Mucosa of rectum (tissue), 2 donors: ENCODE measurements around the gene CCDC120.
A peak's percentile ranks its signal among the peaks of the same experiment; 100 is the strongest.

Experiments used
- H3K27ac ChIP-seq, 2 donors: one replicate each; pipeline ENCODE4 v1.7.0; 2013; ENCODE audit warnings: inconsistent platforms in 2 of 2, low read depth in 2 of 2, low read length in 2 of 2
- H3K27me3 ChIP-seq, 2 donors: one replicate each; pipeline ENCODE4 v1.7.0; 2013; ENCODE audit warnings: low read length in 2 of 2; ENCODE audit not compliant: control insufficient read depth in 2 of 2, insufficient read depth in 2 of 2
- H3K36me3 ChIP-seq, 2 donors: one replicate each; pipeline ENCODE4 v1.7.0; 2013; ENCODE audit warnings: low read length in 2 of 2; ENCODE audit not compliant: control insufficient read depth in 2 of 2, insufficient read depth in 2 of 2
- H3K4me1 ChIP-seq, 2 donors: one replicate each; pipeline ENCODE4 v1.7.0; 2013; ENCODE audit warnings: low read length in 2 of 2, mild to moderate bottlenecking in 1 of 2; ENCODE audit not compliant: control insufficient read depth in 2 of 2, insufficient read depth in 2 of 2
- H3K4me3 ChIP-seq, 2 donors: one replicate each; pipeline ENCODE4 v1.7.0; 2013; ENCODE audit warnings: low read length in 2 of 2
- H3K9ac ChIP-seq, 2 donors: one replicate each; pipeline ENCODE4 v1.7.0; 2013; ENCODE audit warnings: low read length in 2 of 2, low read depth in 1 of 2, mild to moderate bottlenecking in 1 of 2
- H3K9me3 ChIP-seq, 2 donors: one replicate each; pipeline ENCODE4 v1.7.0; 2013; ENCODE audit warnings: low read length in 2 of 2; ENCODE audit not compliant: control insufficient read depth in 2 of 2
- donor health status: healthy.
- donor health status: Normal muscosa, but diverticular disease.

CCDC120 gene

GRCh38 chrX:49072712-49073095 is 13.9 kb downstream of the CCDC120 start:
- no peaks in the 10 kb centered on the region for H3K27me3 ChIP-seq
- H3K36me3 ChIP-seq, result peaks cover 10 to 11% of the 10 kb centered on the region in 2 donors
- H3K4me3 ChIP-seq, result peak overlapping the region in 1 of 2 donors; percentile 72
- no peaks in the 10 kb centered on the region for H3K9me3 ChIP-seq
- H3K9ac ChIP-seq, result no peak overlapping the region
- peaks cover 0 to 8% of the 10 kb centered on the region in 2 donors for H3K4me1 ChIP-seq
- H3K27ac ChIP-seq, result no peak overlapping the region

GRCh38 chrX:49073601-49074575 is 15.1 kb downstream of the CCDC120 start, which contains the start of gene PRAF2:
Gene PRAF2, minus strand, starts transcription at chrX:49074002. Its CDS starts 15 bp downstream, at chrX:49073987.
- Histone ChIP-seq H3K4me1 (peaks cover 4 to 12% of the 10 kb centered on the region in 2 donors), H3K27me3 (no peaks in the 10 kb centered on the region), H3K4me3 (peak within 1 kb of the TSS; percentile 52 to 72), H3K9ac (peak within 1 kb of the TSS; percentile 40 to 41), H3K27ac (peak within 1 kb of the TSS; percentile 11 to 48), H3K36me3 (peaks cover 10 to 11% of the 10 kb centered on the region in 2 donors), H3K9me3 (no peaks in the 10 kb centered on the region)

GRCh38 chrX:49075347-49075746 is 16.5 kb downstream of the CCDC120 start:
- no peak overlapping the region for H3K4me3 ChIP-seq
- H3K27ac ChIP-seq, result no peak overlapping the region
- H3K27me3 ChIP-seq, result no peaks in the 10 kb centered on the region
- no peak overlapping the region for H3K9ac ChIP-seq
- no peaks in the 10 kb centered on the region for H3K9me3 ChIP-seq
- peaks cover 10 to 11% of the 10 kb centered on the region in 2 donors for H3K36me3 ChIP-seq
- H3K4me1 ChIP-seq, result peaks cover 5 to 12% of the 10 kb centered on the region in 2 donors

- Histone ChIP-seq H3K27me3 (no peaks in the 10 kb centered on the region), H3K27ac (no peak overlapping the region), H3K4me1 (peaks cover 5 to 9% of the 10 kb centered on the region in 2 donors), H3K9ac (no peak overlapping the region), H3K36me3 (peaks cover 10 to 11% of the 10 kb centered on the region in 2 donors), H3K9me3 (no peaks in the 10 kb centered on the region), H3K4me3 (no peak overlapping the region)
These were observed 19.1 kb downstream of the CCDC120 start for GRCh38 chrX:49077941-49078340.

- Histone ChIP-seq H3K27ac (peak within 1 kb of the TSS; percentile 91 to 92), H3K9ac (peak within 1 kb of the TSS; percentile 76 to 87), H3K4me1 (peaks cover 4 to 5% of the 10 kb centered on the region in 2 donors), H3K4me3 (peak within 1 kb of the TSS; percentile 77 to 81), H3K36me3 (peaks cover 10 to 11% of the 10 kb centered on the region in 2 donors), H3K27me3 (no peaks in the 10 kb centered on the region), H3K9me3 (no peaks in the 10 kb centered on the region)
These were observed 21.0 kb downstream of the CCDC120 start, which contains the start of gene WDR45 for GRCh38 chrX:49079489-49080428. Gene WDR45, minus strand, starts transcription at chrX:49079887. Its CDS starts 1,792 bp downstream, at chrX:49078095.

GRCh38 chrX:49082271-49082871 is 23.6 kb downstream of the CCDC120 start:
- Histone ChIP-seq H3K9me3 (no peaks in the 10 kb centered on the region), H3K4me3 (no peak overlapping the region), H3K27me3 (no peaks in the 10 kb centered on the region), H3K36me3 (peaks cover under 1 to 2% of the 10 kb centered on the region in 2 donors), H3K27ac (no peak overlapping the region), H3K4me1 (peaks cover 4 to 5% of the 10 kb centered on the region in 2 donors), H3K9ac (no peak overlapping the region)

- Histone ChIP-seq H3K36me3 (no peaks in the 10 kb centered on the region), H3K9ac (no peak overlapping the region), H3K4me1 (no peaks in the 10 kb centered on the region), H3K4me3 (no peak overlapping the region), H3K27ac (no peak overlapping the region), H3K27me3 (no peaks in the 10 kb centered on the region), H3K9me3 (no peaks in the 10 kb centered on the region)
These were observed 30.8 kb downstream of the CCDC120 start for GRCh38 chrX:49089553-49089952.

GRCh38 chrX:49096419-49096818 is 37.6 kb downstream of the CCDC120 start:
- Histone ChIP-seq H3K4me1 (peaks cover 0 to 1% of the 10 kb centered on the region in 2 donors), H3K27ac (no peak overlapping the region), H3K4me3 (no peak overlapping the region), H3K27me3 (no peaks in the 10 kb centered on the region), H3K9me3 (no peaks in the 10 kb centered on the region), H3K9ac (no peak overlapping the region), H3K36me3 (no peaks in the 10 kb centered on the region)

GRCh38 chrX:49100704-49101628 is 42.2 kb downstream of the CCDC120 start:
- peak overlapping the region; percentile 68 to 85 for H3K9ac ChIP-seq
- no peaks in the 10 kb centered on the region for H3K36me3 ChIP-seq
- peak overlapping the region; percentile 80 to 83 for H3K27ac ChIP-seq
- no peaks in the 10 kb centered on the region for H3K27me3 ChIP-seq
- H3K9me3 ChIP-seq, result no peaks in the 10 kb centered on the region
- peaks cover 0 to 5% of the 10 kb centered on the region in 2 donors for H3K4me1 ChIP-seq
- peak overlapping the region; percentile 85 to 88 for H3K4me3 ChIP-seq
